Activated effector memory CD4-positive, alpha-beta T cell treated with Interleukin-2 at 50 U/mL for 16 hours (primary cell): ENCODE results near the gene CYP2B6.
"Not testable (repeated sequence)": the region's sequence is repeated elsewhere in the genome, so short reads cannot be mapped to it uniquely, and the experiment has no call there.

Source experiments
- DNase-seq: peaks from one replicate; pipeline ENCODE4 v3.0.0-alpha.2; 2020

CYP2B6 gene

DNA sequence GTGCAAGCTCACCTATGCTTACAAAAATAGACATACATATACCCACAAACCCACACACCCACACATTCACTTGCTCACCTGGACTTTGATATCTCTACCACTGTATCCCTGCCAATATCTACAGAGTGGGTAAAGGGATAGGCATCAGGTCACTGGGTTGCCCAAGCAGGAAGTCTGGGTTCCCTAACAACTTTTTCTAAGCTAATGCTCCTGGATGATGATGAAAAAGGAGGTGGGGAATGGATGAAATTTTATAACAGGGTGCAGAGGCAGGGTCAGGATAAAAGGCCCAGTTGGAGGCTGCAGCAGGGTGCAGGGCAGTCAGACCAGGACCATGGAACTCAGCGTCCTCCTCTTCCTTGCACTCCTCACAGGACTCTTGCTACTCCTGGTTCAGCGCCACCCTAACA is at the start of gene CYP2B6:
TSS of gene CYP2B6 (plus strand) at position 311 of the 410 bp plus-strand sequence. CDS start at position 335, 24 bp downstream.
- no peak for DNase-seq

DNA sequence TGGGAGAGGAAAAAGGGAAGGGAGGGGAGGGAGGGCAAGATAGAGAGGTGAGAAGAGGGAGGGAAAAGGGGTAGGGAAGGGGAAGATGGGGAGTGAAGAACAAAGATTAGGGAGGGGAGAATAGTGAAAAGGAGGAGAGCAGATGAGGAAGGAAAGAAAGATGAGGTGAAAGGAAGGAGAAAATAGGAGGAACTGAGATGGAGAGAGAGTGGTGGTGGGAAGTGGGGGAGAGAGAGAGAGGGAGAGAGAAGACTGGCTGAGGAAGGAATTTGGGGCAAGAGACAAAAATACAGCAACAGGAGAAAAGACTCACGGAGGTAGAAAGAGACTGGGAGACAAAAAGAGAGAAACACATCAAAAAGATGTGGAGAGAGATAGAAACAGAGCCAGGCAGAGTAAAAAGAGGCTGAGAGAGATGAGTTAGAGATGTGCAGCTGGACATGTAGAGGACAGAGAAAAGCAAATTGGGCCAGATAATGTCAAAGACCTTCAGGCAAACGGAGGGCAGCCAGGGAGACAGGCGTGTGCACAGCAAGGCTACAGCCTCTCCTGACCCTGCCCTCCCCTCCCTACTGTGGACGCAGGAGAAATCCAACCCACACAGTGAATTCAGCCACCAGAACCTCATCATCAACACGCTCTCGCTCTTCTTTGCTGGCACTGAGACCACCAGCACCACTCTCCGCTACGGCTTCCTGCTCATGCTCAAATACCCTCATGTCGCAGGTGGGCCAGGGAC is 49.4 kb upstream of the CYP2B6 start:
- DNase-seq, result no peak

DNA sequence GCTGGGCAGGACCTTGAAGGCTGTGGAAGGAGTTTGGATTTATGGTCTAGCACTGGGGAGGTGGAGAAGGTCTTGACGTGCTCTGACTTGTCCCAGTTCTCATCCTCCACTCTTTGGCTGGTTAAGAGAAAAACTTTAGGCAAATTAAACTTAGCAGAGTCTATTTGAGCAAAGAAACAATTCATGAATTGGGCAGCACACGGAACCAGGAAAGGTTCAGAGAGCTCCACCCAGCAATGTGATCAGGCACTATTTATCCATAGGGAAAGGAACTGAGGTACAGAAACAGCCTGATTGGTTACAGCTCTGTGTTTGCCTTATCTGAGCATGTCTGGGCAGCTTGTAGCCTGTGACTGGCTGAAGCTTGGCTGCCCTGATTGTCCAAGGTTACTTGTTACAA is 45.4 kb upstream of the CYP2B6 start:
- DNase-seq, result no peak

DNA sequence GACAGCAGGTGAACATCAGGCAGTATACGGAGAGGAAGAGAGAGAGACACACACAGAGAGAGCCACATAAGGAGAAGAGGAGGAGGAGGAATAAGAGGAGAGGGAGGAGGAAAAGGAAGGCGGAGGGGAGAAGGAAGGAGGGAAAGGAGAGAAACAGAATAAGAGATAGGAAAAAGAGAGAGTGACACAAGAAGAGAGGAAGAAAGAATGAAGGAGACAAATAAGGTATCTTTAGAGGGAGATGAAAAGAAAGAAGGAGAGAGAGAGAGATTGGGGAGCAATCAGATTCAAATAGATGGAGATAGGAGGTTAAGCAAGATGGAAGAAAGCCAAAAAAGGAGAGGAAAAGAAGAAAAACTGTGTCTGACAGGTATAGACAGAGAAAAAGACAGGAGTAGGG is 44.0 kb upstream of the CYP2B6 start:
- no peak for DNase-seq

DNA sequence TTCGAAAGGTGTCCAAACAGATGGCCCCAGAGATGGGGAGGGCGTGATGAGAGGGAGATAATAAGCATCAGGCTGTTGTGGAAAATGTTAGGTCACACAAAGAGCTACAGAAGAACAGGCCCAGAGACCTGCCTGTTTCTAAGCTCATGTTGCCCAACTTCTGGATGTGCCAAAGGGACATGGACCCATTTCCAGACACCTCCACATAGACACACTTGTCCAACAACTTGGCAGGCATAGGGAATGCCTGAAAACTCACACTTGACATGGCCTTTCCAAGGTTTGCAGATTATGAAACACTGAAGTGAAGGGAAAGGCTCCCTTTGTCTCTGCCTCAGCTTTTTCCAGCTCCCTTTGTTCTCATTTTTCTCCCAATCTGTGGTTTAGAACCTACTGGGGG is 43.5 kb upstream of the CYP2B6 start:
- no peak for DNase-seq

DNA sequence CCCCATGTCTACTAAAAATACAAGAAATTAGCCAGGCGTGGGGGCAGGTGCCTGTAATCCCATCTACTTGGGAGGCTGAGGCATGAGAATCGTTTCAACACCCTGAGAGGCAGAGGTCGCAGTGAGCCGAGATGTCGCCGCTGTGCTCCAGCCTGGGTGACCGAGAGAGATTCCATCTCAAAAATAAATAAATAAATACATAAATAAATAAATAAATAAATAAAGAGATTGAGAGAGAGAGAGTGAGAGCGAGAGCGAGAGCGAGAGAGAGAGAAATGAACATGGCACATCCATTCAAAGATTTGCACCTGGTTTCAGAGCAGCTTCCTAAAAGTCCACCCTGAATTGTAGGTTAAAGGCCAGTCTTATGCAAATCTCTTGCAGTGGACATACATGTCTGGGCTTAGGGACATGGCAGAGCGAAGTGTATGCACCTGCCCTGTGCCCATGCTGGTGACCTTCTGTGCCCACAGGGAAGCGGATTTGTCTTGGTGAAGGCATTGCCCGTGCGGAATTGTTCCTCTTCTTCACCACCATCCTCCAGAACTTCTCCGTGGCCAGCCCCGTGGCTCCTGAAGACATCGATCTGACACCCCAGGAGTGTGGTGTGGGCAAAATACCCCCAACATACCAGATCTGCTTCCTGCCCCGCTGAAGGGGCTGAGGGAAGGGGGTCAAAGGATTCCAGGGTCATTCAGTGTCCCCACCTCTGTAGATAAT is 42.3 kb upstream of the CYP2B6 start:
- no peak for DNase-seq

DNA sequence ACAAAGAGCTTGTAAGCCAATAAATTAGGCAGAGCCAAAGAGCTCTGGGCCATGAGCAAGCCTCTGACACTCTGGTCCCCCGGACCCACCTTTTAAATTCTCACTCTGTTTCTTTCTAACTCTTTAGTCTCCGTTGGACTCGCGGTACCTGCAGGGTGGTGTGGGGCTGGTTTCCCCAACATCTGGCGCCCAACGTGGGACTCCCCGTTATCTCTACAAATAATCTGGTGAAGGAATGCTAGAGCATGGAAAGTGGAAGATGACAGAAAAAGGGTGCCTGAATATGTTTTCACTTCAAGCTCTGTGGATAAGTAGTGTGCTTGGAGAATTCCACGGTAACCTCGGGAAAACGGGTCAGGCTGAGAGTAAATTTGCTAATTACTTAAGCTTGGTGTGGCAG is 36.5 kb upstream of the CYP2B6 start:
- no peak for DNase-seq

DNA sequence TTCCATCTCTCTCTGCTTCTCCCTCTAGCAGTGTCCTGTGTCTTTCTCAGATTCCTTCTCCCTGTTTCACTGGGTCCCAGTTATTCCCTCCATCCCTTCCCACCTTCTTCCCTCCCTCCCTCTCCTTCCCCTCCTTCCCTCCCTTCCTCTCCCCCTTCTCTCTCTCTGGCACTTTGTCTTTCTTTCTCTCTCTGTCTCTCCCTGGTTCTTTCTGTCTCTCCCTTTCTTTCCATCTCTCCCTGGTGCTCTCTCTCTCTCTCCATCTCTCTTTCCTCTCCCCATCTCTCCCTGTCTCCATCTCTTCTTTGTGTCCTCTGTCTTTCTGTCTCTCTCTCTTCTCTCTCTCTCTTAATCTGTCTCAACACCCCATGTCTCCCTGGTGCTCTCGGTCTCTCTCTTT is 31.7 kb upstream of the CYP2B6 start:
- DNase-seq, result no peak

DNA sequence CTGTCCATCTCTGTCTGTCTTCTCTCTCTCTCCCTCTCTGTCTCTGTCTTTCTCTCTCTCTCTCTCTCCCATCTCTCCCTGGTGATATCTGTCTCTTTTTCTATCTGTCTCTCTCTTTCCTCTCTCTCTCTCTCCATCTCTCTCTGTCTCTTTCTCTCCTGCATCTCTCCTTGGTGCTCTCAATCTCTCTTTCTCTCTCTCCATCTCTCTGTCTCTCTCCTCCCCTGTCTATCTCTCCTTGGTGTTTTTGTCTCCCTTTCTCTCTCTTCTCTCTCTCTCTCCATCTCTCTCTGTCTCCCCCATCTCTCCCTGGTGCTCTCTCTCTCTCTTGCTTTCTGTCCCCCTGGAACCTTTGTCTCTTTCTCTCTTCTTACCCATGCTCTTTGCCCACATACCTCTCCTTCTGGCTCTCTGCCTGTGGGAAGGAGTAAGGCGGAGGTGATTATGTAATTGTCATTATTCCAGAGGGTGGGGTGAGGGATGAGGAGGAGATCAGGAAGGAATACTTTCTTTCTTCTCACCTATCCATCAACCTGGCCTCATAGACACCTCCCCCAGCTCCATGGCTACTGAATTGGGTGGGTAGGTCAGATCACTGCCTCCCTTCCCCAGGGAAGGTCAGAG is 30.9 kb upstream of the CYP2B6 start:
- DNase-seq, result no peak

DNA sequence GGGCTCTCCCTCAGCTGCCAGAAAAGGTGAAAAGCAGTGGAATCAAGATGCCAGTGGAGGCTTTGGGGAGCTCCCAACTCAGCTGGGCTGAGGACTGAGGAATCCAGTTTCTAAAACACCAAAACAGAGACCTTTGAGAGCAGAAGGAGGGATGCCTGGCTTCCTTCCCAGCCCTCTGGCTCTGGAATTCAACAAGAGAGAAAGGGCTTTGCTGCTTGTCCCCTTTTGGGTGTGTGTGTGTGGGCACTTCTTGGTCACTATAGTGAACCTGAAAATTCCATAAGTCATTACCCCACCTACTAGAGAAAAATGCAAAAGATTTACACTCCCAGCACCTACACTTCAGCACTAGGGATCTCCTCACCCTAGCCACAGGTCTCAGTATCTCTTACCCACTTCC is 30.3 kb upstream of the CYP2B6 start:
- no peak for DNase-seq

DNA sequence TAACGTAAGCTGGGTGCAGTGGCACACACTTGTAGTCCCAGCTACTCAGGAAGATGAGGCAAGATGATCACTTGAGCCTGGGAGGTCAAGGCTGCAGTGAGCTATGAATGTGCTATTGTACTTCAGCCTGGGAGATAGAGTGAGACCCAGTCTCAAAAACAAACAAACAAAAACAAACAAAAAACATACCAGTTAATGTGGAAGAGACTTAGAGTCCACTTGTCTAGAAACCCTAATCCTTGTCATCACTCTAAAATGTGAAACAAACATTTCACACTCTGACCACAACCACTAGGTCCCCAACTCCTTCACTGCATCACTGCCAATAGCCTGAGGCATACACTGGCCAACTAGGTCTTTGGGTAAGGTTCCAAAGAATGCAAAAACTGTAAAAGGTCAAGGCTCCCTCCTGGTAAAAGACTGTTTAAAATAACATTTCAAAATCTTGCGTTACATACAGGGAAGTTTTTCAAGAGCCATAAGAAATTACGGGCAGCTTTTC is 28.6 kb upstream of the CYP2B6 start:
- DNase-seq, result no peak

DNA sequence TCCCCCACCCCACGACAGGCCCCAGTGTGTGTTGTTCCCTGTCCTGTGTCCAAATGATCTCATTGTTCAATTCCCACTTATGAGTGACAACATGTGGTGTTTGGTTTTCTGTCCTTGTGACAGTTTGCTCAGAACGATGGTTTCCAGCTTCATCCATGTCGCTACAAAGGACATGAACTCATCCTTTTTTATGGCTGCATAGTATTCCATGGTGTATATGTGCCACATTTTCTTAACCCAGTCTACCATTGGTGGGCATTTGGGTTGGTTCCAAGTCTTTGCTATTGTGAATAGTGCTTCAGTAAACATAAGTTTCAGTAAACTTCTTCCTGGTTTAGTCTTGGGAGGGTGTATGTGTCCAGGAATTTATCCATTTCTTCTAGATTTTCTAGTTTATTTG is 26.7 kb upstream of the CYP2B6 start:
- not testable (repeated sequence) for DNase-seq

DNA sequence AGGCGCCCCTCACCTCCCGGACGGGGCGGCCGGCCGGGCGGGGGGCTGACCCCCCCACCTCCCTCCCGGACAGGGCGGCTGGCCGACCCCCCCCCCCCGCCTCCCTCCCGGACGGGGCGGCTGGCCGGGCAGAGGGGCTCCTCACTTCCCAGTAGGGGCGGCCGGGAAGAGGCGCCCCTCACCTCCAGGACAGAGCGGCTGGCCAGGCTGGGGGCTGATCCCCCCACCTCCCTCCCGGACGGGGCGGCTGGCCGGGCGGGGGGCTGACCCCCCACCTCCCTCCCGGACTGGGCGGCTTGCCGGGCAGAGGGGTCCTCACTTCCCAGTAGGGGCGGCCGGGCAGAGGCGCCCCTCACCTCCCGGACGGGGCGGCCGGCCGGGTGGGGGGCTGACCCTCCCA is 25.7 kb upstream of the CYP2B6 start:
- DNase-seq, result not testable (repeated sequence)

DNA sequence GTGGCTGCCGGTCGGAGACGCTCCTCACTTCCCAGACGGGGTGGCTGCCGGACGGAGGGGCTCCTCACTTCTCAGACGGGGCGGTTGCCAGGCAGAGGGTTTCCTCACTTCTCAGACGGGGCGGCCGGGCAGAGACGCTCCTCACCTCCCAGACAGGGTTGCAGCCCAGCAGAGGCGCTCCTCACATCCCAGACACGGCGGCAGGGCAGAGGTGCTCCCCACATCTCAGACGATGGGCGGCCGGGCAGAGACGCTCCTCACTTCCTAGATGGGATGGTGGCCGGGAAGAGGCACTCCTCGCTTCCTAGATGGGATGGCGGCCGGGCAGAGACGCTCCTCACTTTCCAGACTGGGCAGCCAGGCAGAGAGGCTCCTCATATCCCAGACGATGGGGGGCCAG is 24.5 kb upstream of the CYP2B6 start:
- not testable (repeated sequence) for DNase-seq

DNA sequence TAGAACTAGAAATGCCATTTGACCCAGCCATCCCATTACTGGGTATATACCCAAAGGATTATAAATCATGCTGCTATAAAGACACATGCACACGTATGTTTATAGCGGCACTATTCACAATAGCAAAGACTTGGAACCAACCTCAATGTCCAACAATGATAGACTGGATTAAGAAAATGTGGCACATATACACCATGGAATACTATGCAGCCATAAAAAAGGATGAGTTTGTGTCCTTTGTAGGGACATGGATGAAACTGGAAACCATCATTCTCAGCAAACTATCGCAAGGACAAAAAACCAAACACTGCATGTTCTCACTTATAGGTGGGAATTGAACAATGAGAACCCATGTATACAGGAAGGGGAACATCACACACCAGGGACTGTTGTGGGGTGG is 23.0 kb upstream of the CYP2B6 start:
- DNase-seq, result not testable (repeated sequence)

DNA sequence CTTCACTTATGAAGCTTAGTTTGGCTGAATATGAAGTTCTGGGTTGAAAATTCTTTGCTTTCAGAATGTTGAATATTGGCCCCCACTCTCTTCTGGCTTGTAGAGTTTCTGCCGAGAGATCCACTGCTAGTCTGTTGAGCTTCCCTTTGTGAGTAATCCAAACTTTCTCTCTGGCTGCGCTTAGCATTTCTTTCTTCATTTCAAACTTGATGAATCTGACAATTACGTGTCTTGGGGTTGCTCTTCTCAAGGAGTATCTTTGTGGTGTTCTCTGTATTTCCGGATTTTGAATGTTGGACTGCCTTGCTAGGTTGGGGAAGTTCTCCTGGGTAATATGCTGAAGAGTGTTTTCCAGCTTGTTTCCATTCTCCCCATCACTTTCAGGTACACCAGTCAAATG is 21.4 kb upstream of the CYP2B6 start:
- not testable (repeated sequence) for DNase-seq

DNA sequence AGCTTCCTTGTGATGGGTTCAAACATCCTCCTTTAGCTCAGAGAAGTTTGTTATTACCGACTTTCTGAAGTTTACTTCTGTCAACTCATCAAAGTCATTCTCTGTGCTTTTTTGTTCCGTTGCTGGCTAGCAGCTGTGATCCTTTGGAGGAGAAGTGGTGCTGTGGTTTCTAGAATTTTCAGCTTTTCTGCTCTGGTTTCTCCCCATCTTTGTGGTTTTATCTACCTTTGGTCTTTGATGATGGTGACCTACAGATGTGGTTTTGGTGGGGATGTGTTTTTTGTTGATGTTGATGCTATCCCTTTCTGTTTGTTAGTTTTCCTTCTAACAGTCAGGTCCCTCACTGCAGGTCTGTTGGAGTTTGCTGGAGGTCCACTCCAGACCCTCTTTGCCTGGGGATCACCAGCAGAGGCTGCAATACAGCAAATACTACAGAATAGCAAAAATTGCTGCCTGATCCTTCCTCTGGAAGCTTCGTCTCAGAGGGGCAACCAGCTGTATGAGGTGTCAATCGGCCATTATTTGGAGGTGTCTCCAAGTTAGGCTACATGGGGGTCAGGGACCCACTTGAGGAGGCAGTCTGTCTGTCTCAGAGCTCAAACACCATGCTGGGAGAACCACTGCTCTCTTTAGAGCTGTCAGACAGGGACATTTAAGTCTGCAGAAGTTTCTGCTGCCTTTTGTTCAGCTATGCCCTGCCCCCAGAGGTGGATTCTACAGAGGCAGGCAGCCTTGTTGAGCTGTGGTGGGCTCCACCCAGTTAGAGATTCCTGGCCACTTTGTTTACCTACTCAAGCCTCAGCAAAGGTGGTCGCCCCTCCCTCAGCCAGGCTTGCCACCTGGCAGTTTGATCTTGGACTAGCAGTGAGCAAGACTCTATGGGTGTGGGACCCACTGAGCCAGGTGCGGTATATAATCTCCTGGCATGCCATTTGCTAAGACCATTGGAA is 20.4 kb upstream of the CYP2B6 start:
- peak; percentile 10 for DNase-seq

DNA sequence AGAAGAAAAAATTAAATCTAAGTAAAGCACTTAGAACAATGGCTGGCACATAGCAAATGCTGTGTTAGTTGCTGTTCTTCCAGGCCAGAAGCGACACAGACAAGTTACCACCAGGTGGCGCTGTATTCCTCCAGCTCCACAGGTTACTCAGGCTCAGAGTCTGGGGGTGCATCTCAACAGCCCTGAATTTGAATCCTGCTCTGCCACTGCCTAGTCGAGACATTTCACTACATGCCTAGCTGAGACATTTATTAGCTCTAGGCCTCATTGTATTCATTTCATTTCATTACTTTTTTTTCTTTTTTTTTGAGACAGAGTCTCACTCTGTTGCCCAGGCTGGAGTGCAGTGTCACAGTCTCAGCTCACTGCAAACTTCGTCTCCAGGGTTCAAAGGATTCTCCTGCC is 16.4 kb upstream of the CYP2B6 start:
- peak; percentile 62 for DNase-seq

DNA sequence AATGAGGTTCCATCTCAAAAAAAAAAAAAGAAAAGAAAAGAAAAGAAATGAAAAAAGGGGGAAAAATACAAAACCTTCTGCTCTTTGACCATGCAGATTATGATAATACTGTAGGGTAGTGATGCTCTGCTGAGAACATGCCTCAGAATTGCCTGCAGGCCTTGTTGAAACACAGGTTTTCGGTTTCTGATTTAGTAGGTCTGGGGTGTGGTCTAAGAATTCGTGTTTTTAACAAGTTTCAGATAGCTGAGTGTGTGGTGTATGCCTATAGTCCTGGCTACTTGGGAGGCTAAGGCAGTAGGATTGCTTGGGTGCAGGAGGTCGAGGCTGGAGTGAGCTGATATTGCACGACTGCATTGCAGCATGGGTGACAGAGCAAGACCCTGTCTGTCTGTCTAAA is 14.9 kb upstream of the CYP2B6 start:
- no peak for DNase-seq

DNA sequence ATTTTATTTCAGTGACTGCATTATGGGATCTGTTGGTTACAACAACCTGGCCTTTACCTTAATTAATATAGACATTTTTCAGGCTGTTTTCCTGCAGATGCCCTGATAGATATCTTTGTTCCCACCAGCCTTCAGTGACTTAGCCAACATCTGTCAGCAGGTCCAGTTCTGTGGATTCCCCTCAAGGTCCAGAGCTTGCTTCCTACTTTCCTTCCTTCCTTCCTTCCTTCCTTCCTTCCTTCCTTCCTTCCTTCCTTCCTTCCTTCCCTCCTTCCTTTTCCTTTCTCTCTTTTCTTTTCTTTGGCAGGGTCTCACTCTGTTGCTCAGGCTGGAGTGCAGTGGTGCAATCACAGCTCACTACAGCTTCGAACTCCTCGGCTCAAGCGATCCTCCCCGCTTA is 14.4 kb upstream of the CYP2B6 start:
- DNase-seq, result no peak

DNA sequence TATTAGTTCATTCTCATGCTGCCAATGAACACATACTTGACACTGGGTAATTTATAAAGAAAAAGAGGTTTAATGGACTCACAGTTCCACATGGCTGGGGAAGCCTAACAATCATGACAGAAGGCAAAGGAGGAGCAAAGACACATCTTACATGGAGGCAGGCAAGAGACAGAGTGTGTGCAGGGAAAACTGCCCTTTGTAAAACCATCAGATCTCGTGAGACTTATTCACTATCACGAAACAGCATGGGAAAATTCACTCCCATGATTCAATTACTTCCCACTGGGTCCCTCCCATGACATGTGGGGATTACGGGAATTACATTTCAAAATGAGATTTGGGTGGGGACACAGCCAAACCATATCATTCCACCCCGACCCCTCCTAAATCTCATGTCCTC is 11.3 kb upstream of the CYP2B6 start:
- DNase-seq, result not testable (repeated sequence)

DNA sequence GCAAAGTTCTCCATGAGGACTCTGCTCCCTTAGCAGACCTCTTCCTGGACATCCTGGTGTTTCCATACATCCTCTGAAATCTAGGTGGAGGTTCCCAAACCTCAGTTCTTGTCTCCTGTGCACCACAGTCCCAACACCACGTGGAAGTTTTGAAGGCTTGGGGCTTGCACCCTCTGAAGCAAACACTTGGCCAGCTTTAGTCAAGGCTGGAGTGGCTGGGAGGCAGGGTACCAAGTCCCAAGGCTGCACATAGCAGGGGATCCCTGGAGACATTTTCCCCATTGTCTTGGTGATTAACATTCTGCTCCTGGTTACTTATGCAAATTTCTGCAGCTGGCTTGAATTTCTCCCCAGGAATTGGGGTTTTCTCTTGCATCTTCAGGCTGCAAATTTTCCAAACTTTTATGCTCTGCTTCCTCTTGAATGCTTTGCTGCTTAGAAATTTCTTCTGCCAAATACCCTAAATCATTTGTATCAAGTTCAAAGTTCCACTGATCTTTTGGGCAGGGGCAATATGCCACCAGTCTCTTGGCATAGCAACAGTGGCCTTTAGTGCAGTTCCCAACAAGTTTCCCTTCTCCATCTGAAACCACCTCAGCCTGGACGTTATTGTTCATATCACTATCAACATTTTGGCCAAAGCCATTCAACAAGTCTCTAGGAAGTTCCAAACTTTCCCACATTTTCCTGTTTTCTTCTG is 10.2 kb upstream of the CYP2B6 start:
- DNase-seq, result not testable (repeated sequence)
